ENCODE data around the gene FNDC10. TPM values are rescaled to one million over a fixed set of nuclear protein-coding genes. Genes with fewer than 3 reads are reported as not detected.

FNDC10 gene
- total and polyA plus RNA-seq, 9 of the 15 experiments (the other 6 are each of a cell fraction or from before 2014, with no cell fraction given) = 0.08 to 6.3 (median 1.6) TPM

GRCh38 chr1:1554926-1555915, 44.7 kb downstream of the FNDC10 start:
- Histone ChIP-seq H3K9me3 (replicated peaks; ENCODE audit: control insufficient read depth, insufficient read depth, low read depth, low read length) (no peaks in the 10 kb centered on the region; the same call in 1 of the 2 replicates), H3K4me3 (no peak overlapping the region), H3K27me3 (ENCODE audit: control insufficient read depth in 2 of 2, insufficient read depth in 2 of 2, low read length in 2 of 2) (no peaks in the 10 kb centered on the region), H3K9me1 (ENCODE audit: control insufficient read depth, insufficient read depth, low read length) (peaks cover 10% of the 10 kb centered on the region), H4K20me1 (replicated peaks; ENCODE audit: control insufficient read depth, insufficient read depth, low read length) (peaks cover 30% of the 10 kb centered on the region; the same call in 1 of the 2 replicates), H3K27ac (ENCODE audit: extremely low read depth, low read depth, low read length) (no peak overlapping the region), H3K36me3 (ENCODE audit: control insufficient read depth, insufficient read depth, low read length) (peaks cover 62% of the 10 kb centered on the region; the same call in 2 of the 3 replicates), H3K4me2 (ENCODE audit: insufficient read depth, low read length) (no peak overlapping the region), H3K4me1 (replicated peaks in 1 of 2; ENCODE audit: control insufficient read depth in 2 of 2, insufficient read depth in 2 of 2, low read length in 2 of 2) (peaks cover 0 to 38% of the 10 kb centered on the region in 2 experiments; a peak in 3 of 5 replicates), H3K9ac (ENCODE audit: insufficient read depth in 1 of 2, low read depth in 2 of 2, low read length in 2 of 2) (peak overlapping the region in 1 of 2 experiments; percentile 46; a peak in 1 of 4 replicates), H2AFZ (ENCODE audit: low read depth, low read length) (no peak overlapping the region), H3K79me2 (ENCODE audit: control insufficient read depth, insufficient read depth, low read length) (peaks cover 53% of the 10 kb centered on the region)
- POLR2A ChIA-PET = interaction anchor here (0.5 to 5.0 kb wide), 7 partner anchors 10 to 21 kb away, joined by 3 to 36 read pairs (median 4); no protein-coding TSS in a partner anchor
- in situ Hi-C loops (cut with MboI) = no loop called here
- CTCF ChIA-PET (ENCODE audit: low intra/inter-chr PET ratio) = no interaction called here
- ATAC-seq (peak; percentile 67), DNase-seq (ENCODE audit: extremely low read depth in 1 of 4, low spot score in 3 of 4) (peak; percentile 48 to 78 (median 66)), FAIRE-seq (peak; percentile 85)
- 71% methylated on average over 27 of the region's 31 CpGs for WGBS (ENCODE audit: insufficient coverage, low coverage, missing lambda C conversion rate)
- no TSS peak for BruUV-seq (replicated peaks)
- intact Hi-C loops (cut with micrococcal nuclease) = no loop called here
- TF ChIP-seq SNIP1 (IDR thresholded peaks at IDR 0.05; ENCODE audit: low read depth) = no peak
- TF ChIP-seq TRIM24 (IDR thresholded peaks at IDR 0.05) = no peak
- TF ChIP-seq SAFB (IDR thresholded peaks at IDR 0.05; ENCODE audit: borderline replicate concordance, low read depth, low read length) = no peak
- no peak for TF ChIP-seq RAD21 (CRISPR knock-in tag; conservative IDR thresholded peaks at IDR 0.05 in 1 of 2, IDR thresholded peaks at IDR 0.05 in 1 of 2)
- TF ChIP-seq ZNF174 (CRISPR knock-in tag; IDR thresholded peaks at IDR 0.05) = no peak
- no peak for TF ChIP-seq ZHX1 (conservative IDR thresholded peaks at IDR 0.05; ENCODE audit: low read length)
- no peak for TF ChIP-seq ZNF764 (CRISPR knock-in tag; IDR thresholded peaks at IDR 0.05; ENCODE audit: low read depth)
- no peak for TF ChIP-seq MEF2D (tag; conservative IDR thresholded peaks at IDR 0.05; ENCODE audit: low read depth)
- TF ChIP-seq L3MBTL2 (IDR thresholded peaks at IDR 0.05) = no peak
- TF ChIP-seq NFE2 (IDR thresholded peaks at IDR 0.05; ENCODE audit: low read depth) = no peak
- TF ChIP-seq KLF1 (tag; IDR thresholded peaks at IDR 0.05) = no peak
- TF ChIP-seq ZNF239 (CRISPR knock-in tag; IDR thresholded peaks at IDR 0.05) = no peak
- no peak for TF ChIP-seq TAL1 (IDR thresholded peaks at IDR 0.05)
- TF ChIP-seq ZNF639 (CRISPR knock-in tag; conservative IDR thresholded peaks at IDR 0.05 in 1 of 2, IDR thresholded peaks at IDR 0.05 in 1 of 2) = no peak
- peak; percentile 82 for TF ChIP-seq FOSL1 (tag; conservative IDR thresholded peaks at IDR 0.05)
- no peak for TF ChIP-seq HDGF (IDR thresholded peaks at IDR 0.05)
- no peak for TF ChIP-seq HDAC6 (IDR thresholded peaks at IDR 0.05; ENCODE audit: low read depth, low read length)
- no peak for TF ChIP-seq PRPF4 (IDR thresholded peaks at IDR 0.05; ENCODE audit: insufficient read depth, low read depth, low read length, poor library complexity, severe bottlenecking)

Data from K562 (cell line).